Measurements from ENCODE around the gene ZNF768. TPM values are rescaled to one million over a fixed set of nuclear protein-coding genes. Genes with fewer than 3 reads are reported as not detected.
A peak's percentile ranks its signal among the peaks of the same experiment; 100 is the strongest.

Gene ZNF768
- 11.3 and 17.9 TPM in 2 replicates for total RNA-seq

DNA sequence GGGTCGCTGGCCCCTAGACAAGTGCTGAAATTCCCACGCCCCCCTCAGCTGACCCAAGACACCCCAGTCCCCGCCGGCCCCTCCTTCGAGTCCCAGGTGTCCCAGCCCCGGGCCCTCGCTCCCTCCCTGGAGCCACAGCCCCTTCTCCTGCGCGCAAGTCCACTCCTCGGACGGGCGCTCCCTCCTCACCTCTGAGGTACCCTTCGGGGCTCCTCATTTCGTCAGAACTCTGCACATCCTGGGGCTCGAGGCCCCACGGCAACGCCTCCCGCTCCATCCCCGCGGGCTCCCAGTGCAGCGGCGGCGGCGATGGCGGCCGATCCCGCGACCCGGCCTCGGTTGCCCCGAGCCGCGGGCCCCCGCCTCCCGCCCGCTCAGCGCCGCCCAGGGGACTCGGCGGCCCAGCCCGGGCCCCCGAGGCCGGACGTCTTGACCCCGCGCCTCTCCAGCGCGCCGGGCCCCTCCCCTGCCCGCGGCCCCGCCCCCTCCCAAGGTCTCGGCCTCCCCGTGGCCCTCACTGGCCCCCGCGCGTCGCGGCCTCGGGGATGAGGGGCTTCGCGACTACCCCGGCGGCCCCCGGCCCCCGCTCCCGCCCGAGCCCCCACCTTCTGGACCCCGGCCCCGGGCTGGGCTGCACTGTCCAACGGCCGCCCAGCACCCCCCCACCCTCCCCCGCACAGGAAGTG is at the start of gene ZNF768:
ZNF768 (minus strand) TSS at position 430 of the 686 bp plus-strand sequence; CDS start at position 277, 153 bp downstream.
- peak; percentile 16 to 30 for DNase-seq (ENCODE audit: low read depth in 2 of 2)

DNA sequence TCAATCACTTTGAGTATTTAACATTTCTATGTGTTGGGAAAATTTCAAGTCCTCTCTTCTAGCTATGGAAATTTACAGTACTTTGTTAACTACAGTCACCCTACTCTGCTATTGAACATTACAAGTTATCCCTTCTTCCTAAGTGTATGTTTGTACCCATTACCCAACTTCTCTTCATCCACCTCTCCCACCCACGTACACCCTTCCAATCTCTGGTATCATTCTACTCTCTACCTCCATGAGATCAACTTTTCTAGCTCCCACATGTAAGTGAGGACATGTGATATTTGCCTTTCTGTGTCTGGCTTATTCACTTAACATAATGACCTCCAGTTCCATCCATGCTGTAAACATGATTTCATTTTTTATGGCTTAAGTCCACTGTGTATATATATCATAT is 48.3 kb upstream of the ZNF768 start:
- DNase-seq (ENCODE audit: low read depth in 2 of 2) = no peak

DNA sequence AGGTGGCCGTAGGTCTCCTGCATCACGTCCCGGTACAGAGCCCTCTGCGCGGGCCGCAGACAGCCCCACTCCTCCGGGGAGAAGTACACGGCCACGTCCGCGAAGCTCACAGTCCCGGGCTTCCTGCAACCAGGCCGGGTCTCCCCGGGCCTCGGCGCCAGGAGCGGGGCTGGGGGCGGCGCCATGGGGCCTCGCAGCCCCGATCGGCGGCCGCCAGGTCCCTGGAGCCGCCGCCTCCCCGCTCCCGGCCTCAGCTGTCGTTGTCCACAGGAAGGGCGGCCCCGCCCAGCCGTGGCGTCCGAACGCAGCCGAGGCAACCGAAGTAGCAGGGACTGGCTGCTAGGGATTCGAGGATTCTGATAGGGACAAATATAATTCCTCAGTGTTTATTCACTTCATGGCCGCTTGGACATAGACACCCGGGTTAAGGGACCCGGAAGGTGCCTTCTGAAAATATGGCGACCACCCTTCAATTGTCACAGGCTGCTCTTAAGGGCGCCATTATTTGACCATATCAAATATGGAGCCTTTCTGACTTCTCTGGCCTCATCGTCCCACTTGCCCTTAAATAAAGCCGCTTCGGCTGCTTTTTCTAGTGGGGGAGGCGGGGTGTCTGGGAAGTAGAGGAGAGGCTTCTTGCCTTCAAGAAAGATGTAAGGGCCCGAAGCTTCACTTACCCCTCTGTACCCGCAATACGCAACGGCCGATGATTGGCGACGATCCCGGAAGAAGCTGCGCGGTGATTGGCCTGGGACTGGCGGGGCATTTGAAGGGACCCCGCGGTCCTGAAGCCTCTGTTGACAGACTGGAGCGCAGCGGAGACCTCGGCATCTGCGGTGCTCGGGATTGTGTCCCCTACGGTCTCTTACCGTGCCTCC is 45.3 kb upstream of the ZNF768 start, which contains the start of gene ZNF688:
ZNF688 (minus strand) TSS at position 270 of the 878 bp plus-strand sequence; CDS start at position 185, 85 bp downstream.
- DNase-seq (ENCODE audit: low read depth in 2 of 2) = peak; percentile 88 to 98

- DNase-seq (ENCODE audit: low read depth in 2 of 2) = peak; percentile 48 to 53
Observed at GRCh38 chr16:30570636-30571444, 44.5 kb upstream of the ZNF768 start.

- no peak for DNase-seq (ENCODE audit: low read depth in 2 of 2)
Observed at GRCh38 chr16:30569746-30570635, 43.6 kb upstream of the ZNF768 start.

DNA sequence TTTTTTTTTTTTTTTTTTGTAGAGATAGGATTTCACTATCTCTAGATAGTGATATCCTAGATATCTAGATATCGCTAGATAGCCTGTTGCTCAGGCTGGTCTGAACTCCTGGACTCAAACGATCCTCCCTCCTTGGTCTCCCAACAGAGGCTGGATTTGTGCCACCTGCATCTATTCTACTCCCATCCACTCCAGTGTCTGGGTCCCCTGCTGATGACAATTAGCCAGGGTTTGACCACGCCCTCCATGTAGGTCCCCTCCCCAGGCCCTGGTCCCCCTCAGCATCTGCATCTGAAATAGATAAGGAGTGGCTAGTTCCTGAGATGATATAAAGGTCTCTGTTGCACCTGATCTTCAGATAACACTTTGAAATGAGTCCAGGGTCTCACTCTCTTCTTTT is 42.9 kb upstream of the ZNF768 start:
- no peak for DNase-seq (ENCODE audit: low read depth in 2 of 2)

DNA sequence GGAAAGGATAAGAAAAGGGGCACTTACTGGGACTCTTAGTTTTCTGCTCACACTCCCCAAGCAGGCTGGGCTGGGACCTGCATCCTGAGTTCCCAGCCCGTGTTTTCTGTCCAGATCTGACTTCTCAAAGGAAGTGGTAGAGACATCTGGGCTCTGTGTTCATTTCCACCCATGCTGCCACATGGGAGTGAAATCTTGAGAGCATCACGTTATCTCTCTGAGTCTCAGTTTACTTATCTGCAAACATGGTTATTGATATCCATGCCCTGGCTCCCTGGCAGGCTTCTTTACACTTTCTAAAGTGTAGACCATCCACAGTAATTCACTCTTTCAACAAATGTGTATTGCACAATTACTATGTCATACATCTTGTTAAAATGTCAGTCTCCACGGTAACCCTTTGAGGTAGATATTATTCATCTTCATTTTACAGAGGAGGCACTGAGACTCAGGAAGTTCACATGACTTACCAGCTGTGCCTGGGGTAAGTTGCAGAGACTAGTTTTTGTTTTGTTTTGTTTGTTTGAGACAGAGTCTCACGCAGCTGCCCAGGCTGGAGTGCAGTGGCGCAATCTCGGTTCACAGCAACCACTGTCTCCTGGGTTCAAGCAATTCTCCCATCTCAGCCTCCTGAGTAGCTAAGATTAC is 41.7 kb upstream of the ZNF768 start:
- DNase-seq (ENCODE audit: low read depth in 2 of 2) = peak in 1 of 2 donors; percentile 84

DNA sequence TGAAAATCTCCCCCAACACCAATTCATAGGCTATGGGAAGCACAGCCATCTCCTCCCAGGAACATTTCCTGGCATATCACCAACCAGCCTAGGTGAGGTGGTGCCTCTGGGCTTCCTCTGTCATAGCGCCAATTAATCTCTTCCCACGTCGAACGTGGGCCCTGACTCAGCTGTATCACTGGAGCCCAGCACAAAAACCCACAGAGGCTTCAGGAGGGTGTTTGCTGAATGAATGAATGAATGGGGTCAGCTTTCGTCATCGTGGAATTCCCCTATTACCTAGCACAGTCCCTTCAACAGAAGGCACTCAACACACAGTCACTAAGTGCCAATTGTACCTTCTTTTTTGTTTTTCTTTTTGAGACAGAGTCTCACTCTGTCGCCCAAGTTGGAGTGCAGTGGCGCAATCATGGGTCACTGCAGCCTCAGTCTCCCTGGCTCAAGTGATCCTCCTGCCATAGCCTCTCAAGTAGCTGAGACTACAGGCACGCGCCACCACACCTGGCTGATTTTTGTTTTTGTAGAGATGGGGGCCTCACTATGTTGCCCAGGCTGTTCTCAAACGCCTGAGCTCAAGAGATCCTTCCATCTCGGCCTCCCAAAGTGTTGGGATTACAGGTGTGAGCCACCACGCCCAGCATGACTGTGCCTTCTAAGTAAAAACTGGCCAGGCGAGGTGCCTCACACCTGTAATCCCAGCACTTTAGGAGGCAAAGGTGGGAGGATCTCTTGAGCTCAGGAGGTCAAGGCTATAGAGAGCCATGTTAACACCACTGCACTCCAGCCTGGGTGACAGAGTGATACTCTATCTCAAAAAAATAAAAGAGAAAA is 41.0 kb upstream of the ZNF768 start:
- DNase-seq (ENCODE audit: low read depth in 2 of 2) = peak in 1 of 2 donors; percentile 15

- DNase-seq (ENCODE audit: low read depth in 2 of 2) = no peak
Observed at GRCh38 chr16:30566531-30566930, 40.2 kb upstream of the ZNF768 start.

DNA sequence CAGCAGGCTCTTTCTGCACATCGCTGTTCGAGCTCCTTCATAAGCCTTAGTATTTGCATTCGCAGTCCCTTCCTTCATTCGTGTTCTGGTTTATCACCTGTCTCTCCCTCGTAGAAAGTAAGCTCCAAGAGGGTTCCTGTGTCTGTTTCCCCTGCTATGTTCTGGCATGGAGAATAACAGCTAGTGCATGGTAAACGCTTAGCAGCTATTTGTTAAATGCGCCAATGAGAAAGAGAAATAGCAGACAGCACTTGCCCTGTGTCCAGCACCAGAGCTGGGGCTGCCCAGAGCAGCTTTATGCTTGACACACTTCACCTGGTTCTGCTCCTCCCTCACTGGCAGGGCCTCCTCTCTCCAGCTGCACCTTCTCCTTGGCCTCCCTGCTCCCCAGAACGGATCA is 39.6 kb upstream of the ZNF768 start:
- DNase-seq (ENCODE audit: low read depth in 2 of 2) = no peak

DNA sequence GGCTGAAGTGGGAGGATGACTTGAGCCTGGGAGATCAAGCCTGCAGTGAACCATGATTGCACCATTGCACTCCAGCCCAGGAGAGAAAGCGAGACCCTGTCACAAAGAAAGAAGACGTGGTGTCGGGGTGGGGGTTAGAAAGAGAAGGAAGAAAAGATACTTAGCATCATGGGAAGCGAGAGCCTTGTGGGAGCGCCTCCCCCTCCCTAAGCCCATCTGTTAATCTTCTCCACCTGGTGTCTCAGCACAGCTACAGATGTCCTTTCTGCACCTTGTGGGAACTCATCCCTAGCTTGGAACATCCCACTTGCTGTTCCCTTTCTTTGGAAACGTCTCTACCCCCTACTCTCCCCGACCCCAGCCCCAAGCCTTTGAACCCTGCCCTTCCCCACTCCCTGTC is 39.2 kb upstream of the ZNF768 start:
- DNase-seq (ENCODE audit: low read depth in 2 of 2) = no peak

- no peak for DNase-seq (ENCODE audit: low read depth in 2 of 2)
Observed at GRCh38 chr16:30562021-30562420, 35.7 kb upstream of the ZNF768 start.

DNA sequence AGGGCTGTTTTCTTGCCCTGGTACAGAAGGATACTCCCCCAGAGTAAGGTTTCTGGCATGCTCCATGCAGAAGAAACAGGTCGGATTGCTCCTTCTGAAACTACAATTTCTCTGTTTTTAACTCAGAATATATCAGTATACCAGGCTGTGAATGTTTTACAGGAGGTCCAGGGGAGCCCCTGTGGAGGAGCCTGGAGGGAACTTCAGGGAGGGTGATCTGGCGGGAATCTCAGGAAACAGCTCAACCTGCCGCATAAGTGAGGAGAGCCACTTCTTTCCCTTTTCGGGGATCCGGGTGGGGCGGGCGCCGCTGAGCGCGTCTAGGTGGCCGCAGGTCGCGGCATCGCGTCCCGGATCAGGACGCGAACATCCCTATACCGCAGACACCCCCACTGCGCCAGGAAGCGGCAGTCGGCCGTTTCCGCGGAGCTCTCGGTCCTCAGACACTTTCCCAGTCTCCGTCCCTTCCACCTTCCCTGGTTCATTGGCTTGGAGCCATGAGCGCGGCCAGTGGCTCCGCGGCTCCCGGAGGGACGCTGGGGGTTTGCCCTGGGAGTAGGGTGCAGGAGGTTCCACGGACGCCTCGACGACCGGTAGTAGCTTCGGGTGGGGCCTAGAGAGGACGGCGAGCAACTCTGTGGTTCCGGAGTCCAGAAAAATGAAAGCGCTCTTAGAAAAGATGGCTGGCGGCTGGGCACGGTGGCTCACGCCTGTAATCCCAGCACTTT is 34.9 kb upstream of the ZNF768 start:
- DNase-seq (ENCODE audit: low read depth in 2 of 2) = peak; percentile 35 to 54

GRCh38 chr16:30559690-30560089 is 33.3 kb upstream of the ZNF768 start:
- no peak for DNase-seq (ENCODE audit: low read depth in 2 of 2)

- DNase-seq (ENCODE audit: low read depth in 2 of 2) = no peak
Observed at GRCh38 chr16:30558789-30559377, 32.5 kb upstream of the ZNF768 start.

DNA sequence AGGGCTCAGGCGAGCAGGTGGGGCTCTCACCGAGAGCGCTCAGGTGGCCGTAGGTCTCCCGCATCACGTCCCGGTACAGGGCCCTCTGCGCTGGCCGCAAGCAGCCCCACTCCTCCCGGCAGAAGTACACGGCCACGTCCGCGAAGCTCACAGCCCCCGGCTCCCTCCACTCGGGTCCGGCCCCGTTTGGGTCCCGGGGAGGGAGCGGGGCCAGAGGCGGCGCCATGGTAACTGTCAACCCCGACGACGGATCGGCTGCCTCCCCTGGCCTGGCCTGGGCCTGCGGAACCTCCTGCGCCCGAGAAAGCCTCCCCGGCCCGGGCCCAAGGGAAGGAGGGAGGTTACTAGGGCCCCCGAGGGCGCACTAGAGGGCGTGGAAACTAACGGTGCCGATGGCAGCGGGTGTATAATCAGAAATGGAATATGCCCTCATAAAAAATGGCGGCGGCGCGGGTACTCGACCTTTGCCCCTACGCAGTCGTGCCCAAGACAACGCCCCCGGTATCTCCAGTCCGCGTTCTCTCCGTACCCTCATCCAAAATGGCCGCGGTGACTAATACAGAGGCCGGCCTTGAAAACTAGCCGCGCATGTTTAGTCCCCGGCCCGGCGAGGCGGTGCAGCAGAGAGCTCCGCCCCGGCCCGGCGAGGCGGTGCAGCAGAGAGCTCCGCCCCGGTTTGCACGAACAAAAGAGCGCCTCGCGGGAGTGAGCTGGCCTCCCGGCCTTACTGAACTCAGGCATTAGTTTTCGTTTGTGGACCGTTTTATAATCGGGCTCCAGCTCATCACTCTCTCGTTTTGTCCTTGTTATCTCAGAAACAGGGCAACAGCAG is 31.8 kb upstream of the ZNF768 start, which contains the start of gene ZNF764:
ZNF764 (minus strand) TSS at position 418 of the 832 bp plus-strand sequence; CDS start at position 226, 192 bp downstream.
- peak; percentile 98 for DNase-seq (ENCODE audit: low read depth in 2 of 2)

GRCh38 chr16:30557707-30557956 is 31.3 kb upstream of the ZNF768 start:
- DNase-seq (ENCODE audit: low read depth in 2 of 2) = no peak

GRCh38 chr16:30556125-30556473 is 29.7 kb upstream of the ZNF768 start:
- no peak for DNase-seq (ENCODE audit: low read depth in 2 of 2)
